HEK293 (cell line): Measurements from ENCODE around the gene ITPKB.

Source experiments
- CTCF ChIA-PET: fragments of 350-600 bp; formaldehyde crosslinking; extraction: SDS; loops from one replicate; lab custom pipeline; 2021; ENCODE audit warnings: antibody characterized with exemption; lab: Yijun Ruan, JAX
- POLR2A ChIA-PET: fragments of 300-600 bp; formaldehyde crosslinking; extraction: SDS; loops from one replicate; lab custom pipeline; 2020; ENCODE audit warnings: antibody characterized with exemption, inconsistent platforms; lab: Yijun Ruan, JAX
- H3K27ac ChIP-seq: fragments of 200-500 bp; sonication (Bioruptor generic); 2 replicates; pipeline ENCODE4 v1.5.1; 2014; ENCODE audit warnings: low read depth, low read length, control low read depth, inconsistent platforms; ENCODE audit errors: extremely low read depth
- H3K36me3 ChIP-seq, 2 experiments: fragments of 200-500 bp in 1 of 2; sonication (Bioruptor generic) in 1 of 2; 1 replicate in 1 of 2; 2 replicates in 1 of 2; pipeline ENCODE4 v1.5.1; 2014 to 2017; ENCODE audit warnings: inconsistent platforms in 2 of 2, low read length in 2 of 2; ENCODE audit not compliant: control insufficient read depth in 2 of 2, insufficient read depth in 1 of 2
- H3K4me1 ChIP-seq: fragments of 200-500 bp; sonication (Bioruptor generic); 2 replicates; pipeline ENCODE4 v1.5.1; 2014; ENCODE audit warnings: mild to moderate bottlenecking, low read length, inconsistent platforms; ENCODE audit not compliant: control insufficient read depth, insufficient read depth
- H3K4me3 ChIP-seq: 2 replicates; pipeline ENCODE4 v1.5.1; 2011; ENCODE audit warnings: low read depth, mild to moderate bottlenecking, control low read depth, low read length, moderate library complexity
- H3K9me3 ChIP-seq: fragments of 200-500 bp; sonication (Bioruptor generic); 2 replicates; pipeline ENCODE4 v1.5.1; 2014; ENCODE audit warnings: low read depth, low read length, inconsistent platforms; ENCODE audit not compliant: control insufficient read depth, insufficient read depth
- KLF8 ChIP-seq: fragments of 450-650 bp; formaldehyde crosslinking; IDR thresholded peaks from 2 replicates; pipeline ENCODE4 v1.5.1; 2016; ENCODE audit warnings: missing biosample characterization, missing genetic modification characterization
- OSR2 ChIP-seq: fragments of 450-650 bp; formaldehyde crosslinking; IDR thresholded peaks from 2 replicates; pipeline ENCODE4 v1.5.1; 2016; ENCODE audit warnings: missing biosample characterization, missing genetic modification characterization
- PATZ1 ChIP-seq: fragments of 450-650 bp; formaldehyde crosslinking; IDR thresholded peaks from 2 replicates; pipeline ENCODE4 v1.5.1; 2016; ENCODE audit warnings: missing biosample characterization, missing genetic modification characterization
- RBAK ChIP-seq: fragments of 450-650 bp; formaldehyde crosslinking; IDR thresholded peaks from 2 replicates; pipeline ENCODE4 v1.5.1; 2016; ENCODE audit warnings: missing biosample characterization, missing genetic modification characterization
- SCRT1 ChIP-seq: fragments of 450-650 bp; formaldehyde crosslinking; IDR thresholded peaks from 2 replicates; pipeline ENCODE4 v1.5.1; 2016; ENCODE audit warnings: missing biosample characterization, missing genetic modification characterization, borderline replicate concordance
- ZNF133 ChIP-seq: fragments of 450-650 bp; formaldehyde crosslinking; IDR thresholded peaks from 2 replicates; pipeline ENCODE4 v1.5.1; 2016; ENCODE audit warnings: missing biosample characterization, missing genetic modification characterization
- ZNF23 ChIP-seq: fragments of 450-650 bp; formaldehyde crosslinking; IDR thresholded peaks from 2 replicates; pipeline ENCODE4 v1.5.1; 2016; ENCODE audit warnings: missing biosample characterization, missing genetic modification characterization, borderline replicate concordance
- ZNF24 ChIP-seq: fragments of 450-650 bp; formaldehyde crosslinking; IDR thresholded peaks from 2 replicates; pipeline ENCODE4 v1.5.1; 2016; ENCODE audit warnings: missing biosample characterization, missing genetic modification characterization
- ZNF292 ChIP-seq: fragments of 450-650 bp; formaldehyde crosslinking; IDR thresholded peaks from 2 replicates; pipeline ENCODE4 v1.5.1; 2016; ENCODE audit warnings: low read depth, missing biosample characterization, missing genetic modification characterization, borderline replicate concordance
- ZNF302 ChIP-seq: fragments of 450-650 bp; formaldehyde crosslinking; IDR thresholded peaks from 2 replicates; pipeline ENCODE4 v1.5.1; 2016; ENCODE audit warnings: missing biosample characterization, missing genetic modification characterization, low read depth
- ZNF366 ChIP-seq: fragments of 450-650 bp; formaldehyde crosslinking; conservative IDR thresholded peaks from 2 replicates; pipeline ENCODE4 v1.5.1; 2016; ENCODE audit warnings: missing biosample characterization, missing genetic modification characterization
- ZNF37A ChIP-seq: fragments of 450-650 bp; IDR thresholded peaks from 2 replicates; pipeline ENCODE4 v1.5.1; 2018; ENCODE audit warnings: missing biosample characterization, missing genetic modification characterization
- ZNF473 ChIP-seq: fragments of 450-650 bp; formaldehyde crosslinking; IDR thresholded peaks from 2 replicates; pipeline ENCODE4 v1.5.1; 2017; ENCODE audit warnings: missing biosample characterization, missing genetic modification characterization
- ZNF626 ChIP-seq: fragments of 450-650 bp; sonication (Bioruptor Pico); formaldehyde crosslinking; IDR thresholded peaks from 2 replicates; pipeline ENCODE4 v1.5.1; 2018; ENCODE audit warnings: missing biosample characterization, missing genetic modification characterization, inconsistent platforms
- ZNF629 ChIP-seq: fragments of 450-650 bp; formaldehyde crosslinking; IDR thresholded peaks from 2 replicates; pipeline ENCODE4 v1.5.1; 2017; ENCODE audit warnings: missing biosample characterization, missing genetic modification characterization
- ZNF639 ChIP-seq: fragments of 450-650 bp; formaldehyde crosslinking; IDR thresholded peaks from 2 replicates; pipeline ENCODE4 v1.5.1; 2016; ENCODE audit warnings: missing biosample characterization, missing genetic modification characterization
- ZNF664 ChIP-seq: fragments of 450-650 bp; formaldehyde crosslinking; IDR thresholded peaks from 2 replicates; pipeline ENCODE4 v1.5.1; 2016; ENCODE audit warnings: missing biosample characterization, missing genetic modification characterization
- ZNF670 ChIP-seq: fragments of 450-650 bp; formaldehyde crosslinking; IDR thresholded peaks from 2 replicates; pipeline ENCODE4 v1.5.1; 2016; ENCODE audit warnings: missing biosample characterization, missing genetic modification characterization, low read depth
- ZSCAN30 ChIP-seq: fragments of 450-650 bp; IDR thresholded peaks from 2 replicates; pipeline ENCODE4 v1.5.1; 2018; ENCODE audit warnings: missing biosample characterization, mild to moderate bottlenecking, missing genetic modification characterization, moderate library complexity
- TF ChIP-seq, protein P1 (sequence below): fragments of 450-650 bp; formaldehyde crosslinking; conservative IDR thresholded peaks from 2 replicates; pipeline ENCODE4 v1.5.1; 2016; ENCODE audit warnings: low read depth, missing biosample characterization, missing genetic modification characterization
- TF ChIP-seq, protein P2 (sequence below): fragments of 450-650 bp; formaldehyde crosslinking; IDR thresholded peaks from 2 replicates; pipeline ENCODE4 v1.5.1; 2016; ENCODE audit warnings: missing biosample characterization, missing genetic modification characterization

Gene ITPKB

DNA sequence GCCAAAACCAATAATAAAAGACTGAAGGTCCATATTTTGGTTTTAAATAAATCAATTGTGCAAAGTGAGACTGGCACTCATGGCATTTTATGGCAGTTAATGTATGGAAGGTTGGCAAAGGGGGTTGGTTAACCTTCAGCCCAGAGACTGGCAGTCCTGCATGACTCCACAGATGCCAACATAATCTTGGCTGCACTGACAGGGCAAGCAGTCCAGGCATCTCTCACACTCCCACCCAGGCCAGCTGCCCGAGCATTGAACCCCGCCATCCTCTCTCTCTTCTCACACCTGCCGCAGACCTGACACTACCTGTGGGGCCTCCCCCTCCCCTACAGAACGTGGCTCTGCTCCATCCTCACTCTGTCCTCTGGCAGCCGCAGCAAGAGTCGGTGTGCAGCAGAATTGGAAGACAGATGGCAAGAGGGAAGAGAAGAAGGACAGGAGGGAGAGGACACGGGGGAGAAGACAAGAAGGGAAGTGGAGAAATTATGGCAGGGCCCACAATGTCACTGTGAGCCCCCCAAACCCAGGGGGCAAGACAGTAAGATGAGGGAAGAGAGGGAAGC is 43.7 kb downstream of the ITPKB start:
- Histone ChIP-seq H3K4me1 (peaks cover 2% of the 10 kb centered on the region; the same call in 1 of the 2 replicates), H3K9me3 (no peaks in the 10 kb centered on the region), H3K4me3 (no peak overlapping the region), H3K36me3 (no peaks in the 10 kb centered on the region), H3K27ac (no peak overlapping the region)
- POLR2A ChIA-PET, result no interaction called here
- CTCF ChIA-PET, result no interaction called here
- TF ChIP-seq SCRT1 (tag by site-specific recombination) (peak; percentile 72; the same call in 1 of the 2 replicates), KLF8 (tag by site-specific recombination) (no peak), PATZ1 (tag by site-specific recombination) (0 out of 2 replicates have a peak, but pooled peaks have one; percentile 21), ZNF366 (tag by site-specific recombination) (peak; percentile 65; the same call in 1 of the 2 replicates)

GRCh38 chr1:226692823-226693222 is 46.3 kb downstream of the ITPKB start:
- TF ChIP-seq ZNF302 (tag by site-specific recombination) (no peak), ZNF37A (no peak), ZNF639 (tag by site-specific recombination) (no peak), KLF8 (tag by site-specific recombination) (no peak)
- H3K4me1 ChIP-seq, result peaks cover 2% of the 10 kb centered on the region; the same call in 1 of the 2 replicates
- ChIA-PET POLR2A (no interaction called here), CTCF (interaction anchor here (0.6 to 1.8 kb wide), 3 partner anchors 19 to 66 kb away, joined by 4 to 7 read pairs (median 4); no protein-coding TSS in a partner anchor)
- H3K36me3 ChIP-seq, result no peaks in the 10 kb centered on the region
- no peak overlapping the region for H3K4me3 ChIP-seq
- H3K9me3 ChIP-seq, result no peaks in the 10 kb centered on the region
- H3K27ac ChIP-seq, result no peak overlapping the region

GRCh38 chr1:226692051-226692792 is 46.9 kb downstream of the ITPKB start:
- Histone ChIP-seq H3K27ac (no peak overlapping the region), H3K36me3 (no peaks in the 10 kb centered on the region), H3K4me3 (no peak overlapping the region), H3K4me1 (peaks cover 2% of the 10 kb centered on the region; the same call in 1 of the 2 replicates), H3K9me3 (no peaks in the 10 kb centered on the region)
- POLR2A ChIA-PET, result no interaction called here
- CTCF ChIA-PET, result interaction anchor here (0.6 to 1.8 kb wide), 4 partner anchors 11 to 66 kb away, joined by 3 to 7 read pairs (median 4); no protein-coding TSS in a partner anchor
- TF ChIP-seq, protein P1, sequence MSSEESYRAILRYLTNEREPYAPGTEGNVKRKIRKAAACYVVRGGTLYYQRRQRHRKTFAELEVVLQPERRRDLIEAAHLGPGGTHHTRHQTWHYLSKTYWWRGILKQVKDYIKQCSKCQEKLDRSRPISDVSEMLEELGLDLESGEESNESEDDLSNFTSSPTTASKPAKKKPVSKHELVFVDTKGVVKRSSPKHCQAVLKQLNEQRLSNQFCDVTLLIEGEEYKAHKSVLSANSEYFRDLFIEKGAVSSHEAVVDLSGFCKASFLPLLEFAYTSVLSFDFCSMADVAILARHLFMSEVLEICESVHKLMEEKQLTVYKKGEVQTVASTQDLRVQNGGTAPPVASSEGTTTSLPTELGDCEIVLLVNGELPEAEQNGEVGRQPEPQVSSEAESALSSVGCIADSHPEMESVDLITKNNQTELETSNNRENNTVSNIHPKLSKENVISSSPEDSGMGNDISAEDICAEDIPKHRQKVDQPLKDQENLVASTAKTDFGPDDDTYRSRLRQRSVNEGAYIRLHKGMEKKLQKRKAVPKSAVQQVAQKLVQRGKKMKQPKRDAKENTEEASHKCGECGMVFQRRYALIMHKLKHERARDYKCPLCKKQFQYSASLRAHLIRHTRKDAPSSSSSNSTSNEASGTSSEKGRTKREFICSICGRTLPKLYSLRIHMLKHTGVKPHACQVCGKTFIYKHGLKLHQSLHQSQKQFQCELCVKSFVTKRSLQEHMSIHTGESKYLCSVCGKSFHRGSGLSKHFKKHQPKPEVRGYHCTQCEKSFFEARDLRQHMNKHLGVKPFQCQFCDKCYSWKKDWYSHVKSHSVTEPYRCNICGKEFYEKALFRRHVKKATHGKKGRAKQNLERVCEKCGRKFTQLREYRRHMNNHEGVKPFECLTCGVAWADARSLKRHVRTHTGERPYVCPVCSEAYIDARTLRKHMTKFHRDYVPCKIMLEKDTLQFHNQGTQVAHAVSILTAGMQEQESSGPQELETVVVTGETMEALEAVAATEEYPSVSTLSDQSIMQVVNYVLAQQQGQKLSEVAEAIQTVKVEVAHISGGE, result no peak
- no peak for TF ChIP-seq ZNF24 (tag by site-specific recombination)
- no peak for TF ChIP-seq ZNF23 (tag by site-specific recombination)
- no peak for TF ChIP-seq ZNF133
- TF ChIP-seq ZNF626, result no peak
- TF ChIP-seq RBAK (tag by site-specific recombination), result no peak
- no peak for TF ChIP-seq ZNF629
- TF ChIP-seq OSR2 (tag by site-specific recombination), result no peak
- TF ChIP-seq, protein P2, sequence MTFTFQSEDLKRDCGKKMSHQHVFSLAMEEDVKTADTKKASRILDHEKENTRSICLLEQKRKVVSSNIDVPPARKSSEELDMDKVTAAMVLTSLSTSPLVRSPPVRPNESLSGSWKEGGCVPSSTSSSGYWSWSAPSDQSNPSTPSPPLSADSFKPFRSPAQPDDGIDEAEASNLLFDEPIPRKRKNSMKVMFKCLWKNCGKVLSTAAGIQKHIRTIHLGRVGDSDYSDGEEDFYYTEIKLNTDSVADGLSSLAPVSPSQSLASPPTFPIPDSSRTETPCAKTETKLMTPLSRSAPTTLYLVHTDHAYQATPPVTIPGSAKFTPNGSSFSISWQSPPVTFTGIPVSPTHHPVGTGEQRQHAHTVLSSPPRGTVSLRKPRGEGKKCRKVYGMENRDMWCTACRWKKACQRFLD (tag by site-specific recombination), result no peak
- no peak for TF ChIP-seq ZNF292 (tag by site-specific recombination)
- no peak for TF ChIP-seq ZSCAN30
- TF ChIP-seq ZNF473 (tag by site-specific recombination), result no peak
- TF ChIP-seq ZNF664 (tag by site-specific recombination), result no peak
- no peak for TF ChIP-seq ZNF670 (tag by site-specific recombination)
